Activated gamma-delta T cell (primary cell): ENCODE results near the gene TRO.

Source experiments
- DNase-seq: peaks from one replicate; lab custom pipeline; 2025; lab: John Stamatoyannopoulos, UW

The TRO gene

DNA sequence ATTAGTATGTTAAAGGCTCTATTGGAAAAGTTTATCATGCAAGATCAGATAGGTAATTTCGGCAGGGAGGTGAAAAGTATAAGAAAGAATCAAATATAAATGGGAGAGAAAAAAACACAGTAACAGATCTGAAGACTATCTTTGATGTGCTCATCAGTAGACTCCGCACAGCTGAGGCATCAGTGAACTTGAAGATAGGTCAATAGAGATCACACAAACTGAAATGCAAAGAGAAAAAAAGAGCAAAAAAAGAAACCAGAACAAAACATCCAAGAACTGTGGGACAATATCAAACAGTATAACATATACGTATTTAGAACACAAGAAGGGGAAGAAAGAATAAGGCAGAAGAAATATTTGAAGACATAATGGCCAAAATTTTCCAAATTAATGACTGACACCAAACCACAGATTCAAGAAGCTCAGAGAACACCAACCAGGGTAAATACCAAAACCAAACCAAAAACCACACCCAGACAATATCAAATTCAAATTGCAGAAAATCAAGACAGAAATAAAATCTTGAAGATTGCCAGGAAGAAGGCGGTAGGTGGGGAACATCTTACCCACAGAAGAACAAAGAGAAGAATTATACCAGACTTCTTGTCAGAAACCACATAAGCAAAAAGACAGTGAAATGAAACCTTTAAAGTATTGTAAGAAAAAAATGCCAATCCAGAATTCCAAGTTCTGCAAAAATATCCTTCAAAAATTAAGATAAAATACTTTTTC is 44.3 kb downstream of the TRO start:
- DNase-seq: no peak

GRCh38 chrX:54977387-54977786 is 56.8 kb downstream of the TRO start:
- no peak for DNase-seq

DNA sequence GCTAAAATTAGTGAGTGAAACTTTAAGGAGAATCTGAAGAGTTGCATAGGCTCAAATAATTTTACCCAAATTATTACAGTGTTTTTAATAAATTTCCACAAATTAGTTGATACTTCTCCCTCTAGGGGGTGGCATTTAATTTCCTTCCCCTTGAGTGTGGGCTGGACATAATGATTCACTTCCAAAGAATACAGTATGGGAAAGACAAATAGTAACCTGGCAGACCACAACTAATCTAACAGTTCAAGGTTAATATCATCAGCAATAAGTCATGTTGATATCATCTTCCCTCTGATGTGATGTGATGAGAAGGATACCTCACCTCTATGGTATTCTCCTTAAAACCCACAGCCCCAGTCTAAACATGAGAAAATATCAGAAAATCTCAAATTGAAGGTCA is 57.8 kb downstream of the TRO start:
- DNase-seq: no peak

DNA sequence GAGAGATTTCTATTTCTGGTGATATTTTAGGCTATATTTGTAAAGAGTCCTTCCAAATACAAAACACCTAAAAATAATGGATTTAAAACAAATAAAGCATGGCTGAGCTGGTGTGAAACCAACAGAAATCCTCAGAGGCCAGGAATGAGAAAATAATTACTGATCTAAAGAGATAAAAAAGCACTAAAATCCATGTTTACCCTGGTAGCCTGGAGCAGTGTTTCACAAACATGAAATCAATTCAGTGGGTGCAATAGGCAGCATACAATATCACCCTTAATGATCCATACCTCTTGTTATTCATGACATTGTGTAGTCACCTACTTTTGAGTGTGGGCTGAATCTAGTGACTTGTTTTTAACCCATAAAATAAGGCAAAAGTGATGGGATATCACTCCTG is 58.8 kb downstream of the TRO start:
- DNase-seq: no peak

GRCh38 chrX:54980334-54980733 is 59.7 kb downstream of the TRO start:
- no peak for DNase-seq
